Stomach (tissue), 4 donors: Measurements from ENCODE around the gene SLC25A23.

Source experiments
- POLR2A ChIP-seq, 4 donors: fragments of 450-650 bp; IDR thresholded peaks; one replicate each; pipeline ENCODE4 v1.6.1; 2016; ENCODE audit warnings: antibody characterized with exemption in 4 of 4, control low read depth in 2 of 4, mild to moderate bottlenecking in 1 of 4, moderate library complexity in 1 of 4
- TF ChIP-seq, protein P1 (sequence below), 7 experiments: fragments of 450-650 bp in 4 of 7; fragments of 200-600 bp in 3 of 7; sonication (generic) in 3 of 7; IDR thresholded peaks; one replicate each; pipeline ENCODE4 v1.5.1; 2016 to 2019; ENCODE audit warnings: antibody characterized with exemption in 7 of 7, control low read depth in 2 of 7, mild to moderate bottlenecking in 1 of 7

DNA sequence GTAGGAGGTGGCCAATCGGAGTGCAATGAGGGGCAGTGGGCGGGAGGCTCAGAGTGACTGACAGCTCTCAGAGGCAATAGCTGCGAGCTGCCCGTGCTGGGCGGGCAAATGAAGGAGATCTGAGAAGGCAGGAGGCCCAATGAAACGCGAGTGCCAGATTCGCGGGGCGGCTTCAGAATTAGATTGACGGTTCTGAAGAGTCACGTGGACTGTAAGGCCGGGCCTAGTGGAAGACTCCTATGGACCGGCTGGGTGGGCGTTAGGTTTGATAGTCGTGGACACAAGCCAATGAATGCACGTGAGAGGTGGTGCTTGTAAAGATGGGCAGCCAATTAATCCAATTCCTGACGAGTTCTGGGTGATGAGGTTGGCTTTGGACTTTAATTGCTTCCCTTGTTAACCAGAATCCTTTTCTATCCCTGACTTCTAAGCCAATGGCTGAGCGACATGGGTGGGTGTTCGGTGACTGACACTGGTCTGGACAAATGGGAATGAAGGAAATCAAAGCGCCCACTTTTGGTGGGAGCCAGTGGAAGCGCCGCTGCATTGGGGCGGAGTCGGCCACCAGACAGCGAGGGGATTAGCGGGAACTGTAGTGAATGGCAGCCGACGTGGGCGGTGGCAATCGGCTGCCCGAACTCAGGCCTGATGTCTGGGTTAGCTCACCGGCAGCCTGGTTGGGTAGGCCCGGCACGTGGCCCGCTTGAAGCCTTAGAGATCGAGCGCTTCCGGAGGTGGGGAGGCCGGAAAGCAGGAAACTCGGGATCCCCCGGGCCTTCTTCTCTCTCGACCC is 34.5 kb downstream of the SLC25A23 start:
- no peak for TF ChIP-seq POLR2A (IDR thresholded peaks at IDR 0.05)
- TF ChIP-seq, protein P1, sequence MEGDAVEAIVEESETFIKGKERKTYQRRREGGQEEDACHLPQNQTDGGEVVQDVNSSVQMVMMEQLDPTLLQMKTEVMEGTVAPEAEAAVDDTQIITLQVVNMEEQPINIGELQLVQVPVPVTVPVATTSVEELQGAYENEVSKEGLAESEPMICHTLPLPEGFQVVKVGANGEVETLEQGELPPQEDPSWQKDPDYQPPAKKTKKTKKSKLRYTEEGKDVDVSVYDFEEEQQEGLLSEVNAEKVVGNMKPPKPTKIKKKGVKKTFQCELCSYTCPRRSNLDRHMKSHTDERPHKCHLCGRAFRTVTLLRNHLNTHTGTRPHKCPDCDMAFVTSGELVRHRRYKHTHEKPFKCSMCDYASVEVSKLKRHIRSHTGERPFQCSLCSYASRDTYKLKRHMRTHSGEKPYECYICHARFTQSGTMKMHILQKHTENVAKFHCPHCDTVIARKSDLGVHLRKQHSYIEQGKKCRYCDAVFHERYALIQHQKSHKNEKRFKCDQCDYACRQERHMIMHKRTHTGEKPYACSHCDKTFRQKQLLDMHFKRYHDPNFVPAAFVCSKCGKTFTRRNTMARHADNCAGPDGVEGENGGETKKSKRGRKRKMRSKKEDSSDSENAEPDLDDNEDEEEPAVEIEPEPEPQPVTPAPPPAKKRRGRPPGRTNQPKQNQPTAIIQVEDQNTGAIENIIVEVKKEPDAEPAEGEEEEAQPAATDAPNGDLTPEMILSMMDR (IDR thresholded peaks at IDR 0.05) = no peak
